ENCODE data around the gene SECISBP2L. TPM values are rescaled to one million over a fixed set of nuclear protein-coding genes. Genes with fewer than 3 reads are reported as not detected.

SECISBP2L gene
- total and polyA plus RNA-seq, 2 donors (not counting 3 experiments of a cell fraction or from before 2014, with no cell fraction given), result 23.1 to 52.3 TPM

DNA sequence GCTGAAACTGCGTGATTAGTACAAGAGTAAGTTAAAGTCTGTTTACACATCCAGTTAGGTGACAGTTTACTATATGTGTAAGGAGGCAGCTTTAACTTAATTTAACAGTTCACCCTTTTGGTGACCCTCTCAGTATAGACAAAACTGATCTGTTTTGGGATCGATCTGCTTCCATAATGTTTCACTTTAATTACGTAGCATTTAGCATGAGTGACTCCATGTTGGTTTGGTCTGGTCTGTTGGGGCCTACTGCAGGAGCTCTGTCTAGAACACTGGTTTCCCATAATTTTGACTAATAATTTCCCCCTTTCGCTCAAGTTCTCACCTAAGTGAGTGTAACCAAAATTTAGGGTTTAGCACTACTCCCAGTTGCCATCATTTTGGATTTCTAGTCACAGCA, 6.4 kb upstream of the SECISBP2L start:
- POLR2A ChIA-PET, result no interaction called here
- BruUV-seq (replicated peaks), result no TSS peak
- Histone ChIP-seq H3K79me2 (ENCODE audit: control insufficient read depth, insufficient read depth, low read length) (no peaks in the 10 kb centered on the region), H3K4me1 (ENCODE audit: control insufficient read depth, extremely low read depth, insufficient read depth, low read length) (no peaks in the 10 kb centered on the region), H3K36me3 (ENCODE audit: control insufficient read depth in 2 of 2, extremely low read depth in 1 of 2, insufficient read depth in 2 of 2, low read length in 2 of 2) (no peaks in the 10 kb centered on the region), H3K9me3 (replicated peaks; ENCODE audit: control insufficient read depth, insufficient read depth, low read length) (no peaks in the 10 kb centered on the region), H2AFZ (ENCODE audit: low read depth, low read length) (no peak overlapping the region), H3K27me3 (ENCODE audit: control insufficient read depth in 2 of 2, insufficient read depth in 2 of 2, low read length in 2 of 2) (peaks cover 0 to 1% of the 10 kb centered on the region in 2 experiments), H3K4me3 (replicated peaks in 1 of 3; ENCODE audit: insufficient read depth in 1 of 3, low read depth in 1 of 3, low read length in 3 of 3) (no peak overlapping the region), H3K9me1 (replicated peaks; ENCODE audit: control insufficient read depth, extremely low read depth, insufficient read depth, low read length) (no peaks in the 10 kb centered on the region), H3K4me2 (ENCODE audit: insufficient read depth, low read length) (no peak overlapping the region), H4K20me1 (replicated peaks; ENCODE audit: control insufficient read depth, extremely low read depth, insufficient read depth, low read length) (no peaks in the 10 kb centered on the region), H3K9ac (replicated peaks; ENCODE audit: extremely low read depth, insufficient read depth, low read length) (no peak overlapping the region), H3K27ac (ENCODE audit: insufficient read depth, low read depth, low read length) (no peak overlapping the region)
- dilution Hi-C loops (cut with MboI; ENCODE audit: extremely low pct_ligation_motif_present, low sequenced_read_pairs) (no loop called here), intact Hi-C loops (cut with micrococcal nuclease) (no loop called here)
- FAIRE-seq (no peak), DNase-seq (ENCODE audit: low read depth, low spot score) (no peak)
- TF ChIP-seq, protein P1, sequence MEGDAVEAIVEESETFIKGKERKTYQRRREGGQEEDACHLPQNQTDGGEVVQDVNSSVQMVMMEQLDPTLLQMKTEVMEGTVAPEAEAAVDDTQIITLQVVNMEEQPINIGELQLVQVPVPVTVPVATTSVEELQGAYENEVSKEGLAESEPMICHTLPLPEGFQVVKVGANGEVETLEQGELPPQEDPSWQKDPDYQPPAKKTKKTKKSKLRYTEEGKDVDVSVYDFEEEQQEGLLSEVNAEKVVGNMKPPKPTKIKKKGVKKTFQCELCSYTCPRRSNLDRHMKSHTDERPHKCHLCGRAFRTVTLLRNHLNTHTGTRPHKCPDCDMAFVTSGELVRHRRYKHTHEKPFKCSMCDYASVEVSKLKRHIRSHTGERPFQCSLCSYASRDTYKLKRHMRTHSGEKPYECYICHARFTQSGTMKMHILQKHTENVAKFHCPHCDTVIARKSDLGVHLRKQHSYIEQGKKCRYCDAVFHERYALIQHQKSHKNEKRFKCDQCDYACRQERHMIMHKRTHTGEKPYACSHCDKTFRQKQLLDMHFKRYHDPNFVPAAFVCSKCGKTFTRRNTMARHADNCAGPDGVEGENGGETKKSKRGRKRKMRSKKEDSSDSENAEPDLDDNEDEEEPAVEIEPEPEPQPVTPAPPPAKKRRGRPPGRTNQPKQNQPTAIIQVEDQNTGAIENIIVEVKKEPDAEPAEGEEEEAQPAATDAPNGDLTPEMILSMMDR (IDR thresholded peaks at IDR 0.05; ENCODE audit: extremely low read depth in 1 of 2, insufficient read depth in 1 of 2, low read depth in 1 of 2, low read length in 2 of 2), result no peak
- TF ChIP-seq MYC (IDR thresholded peaks at IDR 0.05; ENCODE audit: low read depth, low read length) (no peak), FOS (IDR thresholded peaks at IDR 0.05; ENCODE audit: borderline replicate concordance, insufficient read depth, low read length) (no peak), JUN (IDR thresholded peaks at IDR 0.05; ENCODE audit: borderline replicate concordance, insufficient read depth, insufficient read length, low read depth) (no peak)
- CTCF ChIA-PET, result no interaction called here

DNA sequence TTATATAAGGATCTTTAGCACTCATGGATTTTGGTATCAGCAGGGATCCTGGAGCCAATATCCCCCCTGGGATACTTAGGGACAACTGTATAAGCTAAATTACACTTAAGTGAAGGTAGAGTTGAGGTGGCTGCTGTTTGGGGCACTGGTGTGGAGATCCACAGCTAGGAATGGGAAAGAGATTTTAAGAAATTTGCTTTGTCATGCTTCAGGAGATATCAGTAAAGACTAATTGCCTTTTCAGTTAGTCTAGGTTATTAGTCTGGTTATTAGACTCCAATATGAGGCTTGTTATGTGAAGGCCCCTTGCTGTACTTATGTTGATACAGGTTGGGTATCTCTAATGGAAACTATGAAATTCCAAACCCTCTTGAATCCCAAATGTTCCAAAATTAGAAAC, 1.2 kb upstream of the SECISBP2L start:
- Histone ChIP-seq H3K9me1 (replicated peaks; ENCODE audit: control insufficient read depth, extremely low read depth, insufficient read depth, low read length) (no peaks in the 10 kb centered on the region), H3K9ac (replicated peaks; ENCODE audit: extremely low read depth, insufficient read depth, low read length) (no peak overlapping the region), H3K36me3 (ENCODE audit: control insufficient read depth in 2 of 2, extremely low read depth in 1 of 2, insufficient read depth in 2 of 2, low read length in 2 of 2) (no peaks in the 10 kb centered on the region), H3K27me3 (ENCODE audit: control insufficient read depth in 2 of 2, insufficient read depth in 2 of 2, low read length in 2 of 2) (peaks cover 0 to 1% of the 10 kb centered on the region in 2 experiments), H3K4me3 (replicated peaks in 1 of 3; ENCODE audit: insufficient read depth in 1 of 3, low read depth in 1 of 3, low read length in 3 of 3) (no peak overlapping the region), H3K4me1 (ENCODE audit: control insufficient read depth, extremely low read depth, insufficient read depth, low read length) (peaks cover 18% of the 10 kb centered on the region), H3K4me2 (ENCODE audit: insufficient read depth, low read length) (no peak overlapping the region), H2AFZ (ENCODE audit: low read depth, low read length) (peak overlapping the region; percentile 64), H3K27ac (ENCODE audit: insufficient read depth, low read depth, low read length) (no peak overlapping the region), H3K79me2 (ENCODE audit: control insufficient read depth, insufficient read depth, low read length) (peaks cover 29% of the 10 kb centered on the region), H3K9me3 (replicated peaks; ENCODE audit: control insufficient read depth, insufficient read depth, low read length) (no peaks in the 10 kb centered on the region), H4K20me1 (replicated peaks; ENCODE audit: control insufficient read depth, extremely low read depth, insufficient read depth, low read length) (no peaks in the 10 kb centered on the region)
- dilution Hi-C loops (cut with MboI; ENCODE audit: extremely low pct_ligation_motif_present, low sequenced_read_pairs), result no loop called here
- POLR2A ChIA-PET, result interaction anchor here (1.5 kb wide), 1 partner anchor 13 kb away, joined by 4 read pairs; no protein-coding TSS in a partner anchor
- TF ChIP-seq MYC (IDR thresholded peaks at IDR 0.05; ENCODE audit: low read depth, low read length) (no peak), JUN (IDR thresholded peaks at IDR 0.05; ENCODE audit: borderline replicate concordance, insufficient read depth, insufficient read length, low read depth) (no peak)
- TF ChIP-seq, protein P2, sequence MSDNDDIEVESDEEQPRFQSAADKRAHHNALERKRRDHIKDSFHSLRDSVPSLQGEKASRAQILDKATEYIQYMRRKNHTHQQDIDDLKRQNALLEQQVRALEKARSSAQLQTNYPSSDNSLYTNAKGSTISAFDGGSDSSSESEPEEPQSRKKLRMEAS (IDR thresholded peaks at IDR 0.05; ENCODE audit: insufficient read depth, insufficient read length), result no peak
- DNase-seq (ENCODE audit: low read depth, low spot score), result no peak
- no TSS peak for BruUV-seq (replicated peaks)
- intact Hi-C loops (cut with micrococcal nuclease), result loop anchor here (2.0 to 10.0 kb wide), 4 partner anchors 170 to 717 kb away; partner anchors contain the start of genes DUT and EID1
- no peak for FAIRE-seq
- CTCF ChIA-PET, result interaction anchor here (1.5 to 5.1 kb wide), 4 partner anchors 13 to 108 kb away, joined by 4 to 36 read pairs (median 10); partner anchors contain the start of gene COPS2

All from endothelial cell of umbilical vein (primary cell).